CD14-positive monocyte (primary cell): ENCODE measurements around the gene NPEPPS. TPM values are rescaled to one million over a fixed set of nuclear protein-coding genes. Genes with fewer than 3 reads are reported as not detected.

ENCODE experiments used
- DNase-seq, 3 donors: peaks; one replicate each; pipeline ENCODE4 v3.0.0-alpha.2; 2011 to 2022
- H2AFZ ChIP-seq: 2 replicates; pipeline ENCODE4 v1.6.0; 2012; ENCODE audit warnings: mild to moderate bottlenecking, low read depth, low read length, inconsistent platforms; ENCODE audit not compliant: insufficient read depth, poor library complexity, severe bottlenecking
- H3K27ac ChIP-seq, 2 donors: 1 replicate in 1 of 2; 2 replicates in 1 of 2; pipeline ENCODE4 v1.5.1; 2012 to 2013; ENCODE audit warnings: low read length in 2 of 2, control low read depth in 1 of 2, inconsistent platforms in 1 of 2, low read depth in 1 of 2, mild to moderate bottlenecking in 1 of 2
- H3K27me3 ChIP-seq, 2 donors: one replicate each; pipeline versions ENCODE4 v1.6.0 to v1.6.1; 2011 to 2013; ENCODE audit warnings: low read length in 2 of 2; ENCODE audit not compliant: control insufficient read depth in 2 of 2, insufficient read depth in 2 of 2
- H3K36me3 ChIP-seq, 2 donors: replicated peaks in 1 of 2; 1 replicate in 1 of 2; 2 replicates in 1 of 2; pipeline versions ENCODE4 v1.5.1 to v1.6.1; 2012 to 2013; ENCODE audit warnings: low read length in 2 of 2, control low read depth in 1 of 2, inconsistent platforms in 1 of 2, mild to moderate bottlenecking in 1 of 2; ENCODE audit not compliant: insufficient read depth in 2 of 2, control insufficient read depth in 1 of 2
- H3K4me1 ChIP-seq, 2 donors: 1 replicate in 1 of 2; 2 replicates in 1 of 2; pipeline versions ENCODE4 v1.5.1 to v1.6.1; 2012 to 2013; ENCODE audit warnings: low read length in 2 of 2, control low read depth in 1 of 2, inconsistent platforms in 1 of 2, mild to moderate bottlenecking in 1 of 2, moderate library complexity in 1 of 2; ENCODE audit not compliant: insufficient read depth in 2 of 2, control insufficient read depth in 1 of 2
- H3K4me2 ChIP-seq: replicated peaks from 2 replicates; pipeline ENCODE3; 2012; ENCODE audit warnings: low read length, moderate library complexity, mild to moderate bottlenecking; ENCODE audit not compliant: poor library complexity, severe bottlenecking; ENCODE audit errors: extremely low read depth
- H3K4me3 ChIP-seq, 3 experiments: fragments of 200-600 bp in 1 of 3; sonication (generic) in 1 of 3; replicated peaks in 1 of 3; 1 replicate in 2 of 3; 2 replicates in 1 of 3; pipeline ENCODE4 v1.5.1; 2011 to 2013; ENCODE audit warnings: low read length in 3 of 3, mild to moderate bottlenecking in 3 of 3, control low read depth in 2 of 3, low read depth in 2 of 3, inconsistent platforms in 1 of 3, moderate library complexity in 1 of 3
- H3K79me2 ChIP-seq: 2 replicates; pipeline ENCODE4 v1.6.0; 2012; ENCODE audit warnings: mild to moderate bottlenecking, control low read depth, inconsistent platforms, low read length, moderate library complexity; ENCODE audit not compliant: insufficient read depth
- H3K9ac ChIP-seq: 2 replicates; pipeline ENCODE4 v1.6.0; 2017; ENCODE audit warnings: low read length, mild to moderate bottlenecking; ENCODE audit not compliant: insufficient read depth, poor library complexity, severe bottlenecking
- H3K9me3 ChIP-seq, 2 donors: replicated peaks in 1 of 2; 1 replicate in 1 of 2; 2 replicates in 1 of 2; pipeline versions ENCODE4 v1.5.1 to v1.6.1; 2012 to 2013; ENCODE audit warnings: low read length in 2 of 2, control low read depth in 1 of 2; ENCODE audit not compliant: control insufficient read depth in 1 of 2, insufficient read depth in 1 of 2
- H4K20me1 ChIP-seq: 2 replicates; pipeline ENCODE4 v1.6.0; 2012; ENCODE audit warnings: mild to moderate bottlenecking, low read length, control low read depth, moderate library complexity; ENCODE audit not compliant: insufficient read depth
- H3K27ac Mint-ChIP-seq, 7 donors: one replicate each; pipeline ENCODE4 v1.8.0; 2020; ENCODE audit warnings: mild to moderate bottlenecking in 7 of 7, mixed read lengths in 7 of 7, moderate library complexity in 6 of 7, inconsistent platforms in 2 of 7
- H3K27me3 Mint-ChIP-seq, 3 donors: one replicate each; pipeline ENCODE4 v1.8.0; 2021 to 2022; ENCODE audit warnings: low read depth in 3 of 3, mild to moderate bottlenecking in 3 of 3, mixed read lengths in 3 of 3, moderate library complexity in 3 of 3, inconsistent platforms in 1 of 3
- H3K36me3 Mint-ChIP-seq, 2 donors: one replicate each; pipeline ENCODE4 v1.8.0; 2020; ENCODE audit warnings: mixed read lengths in 2 of 2, inconsistent platforms in 1 of 2, mild to moderate bottlenecking in 1 of 2
- H3K4me1 Mint-ChIP-seq: one replicate; pipeline ENCODE4 v1.8.0; 2020; ENCODE audit warnings: mild to moderate bottlenecking, mixed read lengths
- H3K4me3 Mint-ChIP-seq, 2 donors: one replicate each; pipeline ENCODE4 v1.8.0; 2020; ENCODE audit warnings: mild to moderate bottlenecking in 2 of 2, mixed read lengths in 2 of 2, moderate library complexity in 1 of 2
- H3K9me3 Mint-ChIP-seq, 7 donors: one replicate each; pipeline ENCODE4 v1.8.0; 2020 to 2022; ENCODE audit warnings: mixed read lengths in 7 of 7, mild to moderate bottlenecking in 6 of 7, moderate library complexity in 6 of 7, inconsistent platforms in 2 of 7
- CTCF ChIP-seq: fragments of 200-600 bp; IDR thresholded peaks from one replicate; pipeline ENCODE4 v1.8.0; 2022; ENCODE audit warnings: antibody characterized with exemption, mild to moderate bottlenecking
- WGBS: methylation state at CpG from one replicate; pipeline ENCODE4 v1.1.5; 2013; ENCODE audit warnings: missing lambda C conversion rate; ENCODE audit not compliant: insufficient coverage; 5-methylcytosine and 5-hydroxymethylcytosine counted together
- intact Hi-C, 2 donors: fragments of 100-400 bp; cut with micrococcal nuclease; formaldehyde crosslinking; loops; one replicate each; pipeline versions ENCODE4 v1.15.0 to v1.15.1; 2023
- polyA plus RNA-seq, 3 donors: library from polyadenylated mRNA; depleted of rRNA in 1 of 3; unstranded in 2 of 3; stranded (reverse) in 1 of 3; fragments of 300-500 nt in 2 of 3; fragments of >200 nt in 1 of 3; fragmentation: Illumina TruSeq in 2 of 3; gene quantifications; 1 replicate in 2 of 3; 2 replicates in 1 of 3; pipeline ENCODE4 v1.2.3, GENCODE V29; 2012 to 2021

Gene NPEPPS
- polyA plus RNA-seq, 3 donors = 38.3 to 80.1 (median 53.1) TPM

GRCh38 chr17:47640076-47640475, 109.2 kb downstream of the NPEPPS start:
- peaks cover 0 to 2% (median 0%) of the 10 kb centered on the region in 3 donors for H3K27me3 Mint-ChIP-seq
- peaks cover 18% of the 10 kb centered on the region for H3K4me1 Mint-ChIP-seq
- WGBS = no CpG with 5 or more reads among the region's 3 CpGs
- H3K79me2 ChIP-seq = peaks cover 8% of the 10 kb centered on the region
- intact Hi-C loops = no loop called here
- H3K9ac ChIP-seq = no peak overlapping the region
- no peak overlapping the region for H3K4me3 Mint-ChIP-seq
- no peak for DNase-seq
- no peak overlapping the region for H3K4me3 ChIP-seq
- no peaks in the 10 kb centered on the region for H4K20me1 ChIP-seq
- no peaks in the 10 kb centered on the region for H3K27me3 ChIP-seq
- H3K27ac ChIP-seq = no peak overlapping the region
- peaks cover 15 to 19% of the 10 kb centered on the region in 2 donors for H3K4me1 ChIP-seq
- no peaks in the 10 kb centered on the region for H3K9me3 ChIP-seq
- no peak overlapping the region for H3K27ac Mint-ChIP-seq
- H3K36me3 Mint-ChIP-seq = peaks cover 25 to 32% of the 10 kb centered on the region in 2 donors
- H3K9me3 Mint-ChIP-seq = peaks cover 0 to 4% (median 0%) of the 10 kb centered on the region in 7 donors
- H3K4me2 ChIP-seq = no peak overlapping the region
- TF ChIP-seq CTCF = no peak
- H2AFZ ChIP-seq = no peak overlapping the region
- H3K36me3 ChIP-seq = peaks cover 4 to 29% of the 10 kb centered on the region in 2 donors

- no peak overlapping the region for H3K27ac Mint-ChIP-seq
- H3K9me3 Mint-ChIP-seq = peaks cover 0 to 4% (median 0%) of the 10 kb centered on the region in 7 donors
- Histone ChIP-seq H2AFZ (no peak overlapping the region), H3K36me3 (peaks cover 4 to 22% of the 10 kb centered on the region in 2 donors), H3K27me3 (no peaks in the 10 kb centered on the region), H3K9ac (no peak overlapping the region), H3K79me2 (peaks cover 16% of the 10 kb centered on the region), H3K9me3 (no peaks in the 10 kb centered on the region), H4K20me1 (no peaks in the 10 kb centered on the region), H3K4me2 (no peak overlapping the region), H3K4me3 (no peak overlapping the region), H3K27ac (no peak overlapping the region), H3K4me1 (peaks cover 26 to 30% of the 10 kb centered on the region in 2 donors)
- no peak for TF ChIP-seq CTCF
- H3K36me3 Mint-ChIP-seq = peaks cover 21 to 23% of the 10 kb centered on the region in 2 donors
- WGBS = 100% methylated on average over 2 of the region's 4 CpGs
- DNase-seq = no peak
- H3K4me1 Mint-ChIP-seq = peaks cover 26% of the 10 kb centered on the region
- no peak overlapping the region for H3K4me3 Mint-ChIP-seq
- intact Hi-C loops = no loop called here
- peaks cover 0 to 2% (median 0%) of the 10 kb centered on the region in 3 donors for H3K27me3 Mint-ChIP-seq
Observed at GRCh38 chr17:47641202-47641601, 110.3 kb downstream of the NPEPPS start.
